ENCODE results near the gene SPECC1. TPM values are rescaled to one million over a fixed set of nuclear protein-coding genes. Genes with fewer than 3 reads are reported as not detected.

SPECC1 gene
- total and polyA plus RNA-seq, 2 of the 13 experiments (the other 11 are each of a cell fraction or from before 2014, with no cell fraction given), result 2.3 to 6.9 TPM

DNA sequence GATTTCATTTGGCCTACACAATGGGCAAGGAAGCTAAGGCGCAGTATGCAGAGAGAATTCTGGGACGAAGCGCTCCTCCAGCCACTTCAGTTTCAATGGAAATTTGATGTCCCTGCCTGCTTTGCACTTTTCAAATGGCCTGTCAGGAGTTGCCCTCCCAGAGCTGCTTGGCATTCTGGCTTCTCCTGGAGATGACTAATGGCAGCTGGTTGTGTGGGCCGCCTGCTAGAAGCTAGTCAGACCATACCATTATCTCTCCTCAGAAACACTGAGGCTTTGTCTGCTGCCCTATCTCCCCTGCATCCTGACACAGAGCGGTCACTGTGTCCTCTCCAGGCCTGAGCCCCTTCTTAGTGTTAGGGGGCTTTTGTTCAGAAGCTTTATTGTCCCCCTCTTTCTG, 180.1 kb downstream of the SPECC1 start:
- Histone ChIP-seq H3K4me2 (ENCODE audit: low read depth, low read length) (no peak overlapping the region), H3K79me2 (ENCODE audit: insufficient read depth, low read length) (no peaks in the 10 kb centered on the region), H4K20me1 (ENCODE audit: insufficient read depth, low read length) (no peaks in the 10 kb centered on the region), H2AFZ (ENCODE audit: low read length) (no peak overlapping the region), H3K4me3 (replicated peaks in 1 of 3; ENCODE audit: insufficient read depth in 1 of 3, low read depth in 2 of 3, low read length in 3 of 3) (no peak overlapping the region), H3K27me3 (ENCODE audit: control insufficient read depth in 1 of 2, insufficient read depth in 2 of 2, low read length in 2 of 2) (no peaks in the 10 kb centered on the region), H3K27ac (ENCODE audit: extremely low read length, insufficient read depth, low read length) (no peak overlapping the region), H3K9ac (ENCODE audit: insufficient read depth, low read depth, low read length) (no peak overlapping the region), H3K4me1 (ENCODE audit: insufficient read depth, low read length) (no peaks in the 10 kb centered on the region), H3K9me3 (ENCODE audit: low read length) (no peaks in the 10 kb centered on the region), H3K36me3 (replicated peaks in 1 of 2; ENCODE audit: control insufficient read depth in 1 of 2, insufficient read depth in 2 of 2, low read length in 2 of 2) (no peaks in the 10 kb centered on the region)
- CTCF ChIA-PET (ENCODE audit: low intra/inter-chr PET ratio, low total read pairs), result no interaction called here
- 62% methylated on average over 3 of the region's 5 CpGs for WGBS (ENCODE audit: low lambda C conversion rate)
- DNase-seq (ENCODE audit: low spot score) (no peak), FAIRE-seq (no peak), ATAC-seq (no peak)
- BruUV-seq (replicated peaks), result no TSS peak
- in situ Hi-C loops (cut with HindIII; ENCODE audit: extremely low pct_ligation_motif_present, low pct_unique_long_range_greater_than_20kb), result no loop called here
- intact Hi-C loops (cut with micrococcal nuclease; ENCODE audit: unreplicated experiment), result no loop called here
- POLR2A ChIA-PET, result no interaction called here
- TF ChIP-seq RFXAP (CRISPR knock-in tag; IDR thresholded peaks at IDR 0.05; ENCODE audit: borderline replicate concordance) (no peak), NRL (CRISPR knock-in tag; IDR thresholded peaks at IDR 0.05; ENCODE audit: borderline replicate concordance) (no peak), BHLHE40 (IDR thresholded peaks at IDR 0.05; ENCODE audit: low read length) (no peak), NAIF1 (CRISPR knock-in tag; IDR thresholded peaks at IDR 0.05; ENCODE audit: borderline replicate concordance) (no peak), ZNF773 (CRISPR knock-in tag; IDR thresholded peaks at IDR 0.05; ENCODE audit: borderline replicate concordance) (no peak), ZNF713 (CRISPR knock-in tag; IDR thresholded peaks at IDR 0.05) (no peak), NCOA5 (CRISPR knock-in tag; IDR thresholded peaks at IDR 0.05) (no peak), RELA (CRISPR knock-in tag; IDR thresholded peaks at IDR 0.05) (no peak), ZNF747 (CRISPR knock-in tag; IDR thresholded peaks at IDR 0.05; ENCODE audit: borderline replicate concordance) (no peak), EZH2 (conservative IDR thresholded peaks at IDR 0.05; ENCODE audit: low read depth, low read length) (no peak), MYC (CRISPR knock-in tag; IDR thresholded peaks at IDR 0.05; ENCODE audit: borderline replicate concordance) (no peak), ZNF782 (CRISPR knock-in tag; IDR thresholded peaks at IDR 0.05; ENCODE audit: borderline replicate concordance) (no peak)
- TF ChIP-seq, protein P1, sequence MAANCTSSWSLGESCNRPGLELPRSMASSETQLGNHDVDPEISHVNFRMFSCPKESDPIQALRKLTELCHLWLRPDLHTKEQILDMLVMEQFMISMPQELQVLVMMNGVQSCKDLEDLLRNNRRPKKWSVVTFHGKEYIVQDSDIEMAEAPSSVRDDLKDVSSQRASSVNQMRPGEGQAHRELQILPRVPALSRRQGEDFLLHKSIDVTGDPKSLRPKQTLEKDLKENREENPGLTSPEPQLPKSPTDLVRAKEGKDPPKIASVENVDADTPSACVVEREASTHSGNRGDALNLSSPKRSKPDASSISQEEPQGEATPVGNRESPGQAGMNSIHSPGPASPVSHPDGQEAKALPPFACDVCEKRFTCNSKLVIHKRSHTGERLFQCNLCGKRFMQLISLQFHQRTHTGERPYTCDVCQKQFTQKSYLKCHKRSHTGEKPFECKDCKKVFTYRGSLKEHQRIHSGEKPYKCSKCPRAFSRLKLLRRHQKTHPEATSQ (CRISPR knock-in tag; IDR thresholded peaks at IDR 0.05; ENCODE audit: borderline replicate concordance), result no peak
- TF ChIP-seq, protein P2, sequence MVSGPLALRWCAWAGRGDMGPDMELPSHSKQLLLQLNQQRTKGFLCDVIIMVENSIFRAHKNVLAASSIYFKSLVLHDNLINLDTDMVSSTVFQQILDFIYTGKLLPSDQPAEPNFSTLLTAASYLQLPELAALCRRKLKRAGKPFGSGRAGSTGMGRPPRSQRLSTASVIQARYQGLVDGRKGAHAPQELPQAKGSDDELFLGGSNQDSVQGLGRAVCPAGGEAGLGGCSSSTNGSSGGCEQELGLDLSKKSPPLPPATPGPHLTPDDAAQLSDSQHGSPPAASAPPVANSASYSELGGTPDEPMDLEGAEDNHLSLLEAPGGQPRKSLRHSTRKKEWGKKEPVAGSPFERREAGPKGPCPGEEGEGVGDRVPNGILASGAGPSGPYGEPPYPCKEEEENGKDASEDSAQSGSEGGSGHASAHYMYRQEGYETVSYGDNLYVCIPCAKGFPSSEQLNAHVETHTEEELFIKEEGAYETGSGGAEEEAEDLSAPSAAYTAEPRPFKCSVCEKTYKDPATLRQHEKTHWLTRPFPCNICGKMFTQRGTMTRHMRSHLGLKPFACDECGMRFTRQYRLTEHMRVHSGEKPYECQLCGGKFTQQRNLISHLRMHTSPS (CRISPR knock-in tag; IDR thresholded peaks at IDR 0.05; ENCODE audit: low read depth), result no peak
- TF ChIP-seq, protein P3, sequence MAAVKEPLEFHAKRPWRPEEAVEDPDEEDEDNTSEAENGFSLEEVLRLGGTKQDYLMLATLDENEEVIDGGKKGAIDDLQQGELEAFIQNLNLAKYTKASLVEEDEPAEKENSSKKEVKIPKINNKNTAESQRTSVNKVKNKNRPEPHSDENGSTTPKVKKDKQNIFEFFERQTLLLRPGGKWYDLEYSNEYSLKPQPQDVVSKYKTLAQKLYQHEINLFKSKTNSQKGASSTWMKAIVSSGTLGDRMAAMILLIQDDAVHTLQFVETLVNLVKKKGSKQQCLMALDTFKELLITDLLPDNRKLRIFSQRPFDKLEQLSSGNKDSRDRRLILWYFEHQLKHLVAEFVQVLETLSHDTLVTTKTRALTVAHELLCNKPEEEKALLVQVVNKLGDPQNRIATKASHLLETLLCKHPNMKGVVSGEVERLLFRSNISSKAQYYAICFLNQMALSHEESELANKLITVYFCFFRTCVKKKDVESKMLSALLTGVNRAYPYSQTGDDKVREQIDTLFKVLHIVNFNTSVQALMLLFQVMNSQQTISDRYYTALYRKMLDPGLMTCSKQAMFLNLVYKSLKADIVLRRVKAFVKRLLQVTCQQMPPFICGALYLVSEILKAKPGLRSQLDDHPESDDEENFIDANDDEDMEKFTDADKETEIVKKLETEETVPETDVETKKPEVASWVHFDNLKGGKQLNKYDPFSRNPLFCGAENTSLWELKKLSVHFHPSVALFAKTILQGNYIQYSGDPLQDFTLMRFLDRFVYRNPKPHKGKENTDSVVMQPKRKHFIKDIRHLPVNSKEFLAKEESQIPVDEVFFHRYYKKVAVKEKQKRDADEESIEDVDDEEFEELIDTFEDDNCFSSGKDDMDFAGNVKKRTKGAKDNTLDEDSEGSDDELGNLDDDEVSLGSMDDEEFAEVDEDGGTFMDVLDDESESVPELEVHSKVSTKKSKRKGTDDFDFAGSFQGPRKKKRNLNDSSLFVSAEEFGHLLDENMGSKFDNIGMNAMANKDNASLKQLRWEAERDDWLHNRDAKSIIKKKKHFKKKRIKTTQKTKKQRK (IDR thresholded peaks at IDR 0.05; ENCODE audit: low read length), result no peak
- TF ChIP-seq, protein P4, sequence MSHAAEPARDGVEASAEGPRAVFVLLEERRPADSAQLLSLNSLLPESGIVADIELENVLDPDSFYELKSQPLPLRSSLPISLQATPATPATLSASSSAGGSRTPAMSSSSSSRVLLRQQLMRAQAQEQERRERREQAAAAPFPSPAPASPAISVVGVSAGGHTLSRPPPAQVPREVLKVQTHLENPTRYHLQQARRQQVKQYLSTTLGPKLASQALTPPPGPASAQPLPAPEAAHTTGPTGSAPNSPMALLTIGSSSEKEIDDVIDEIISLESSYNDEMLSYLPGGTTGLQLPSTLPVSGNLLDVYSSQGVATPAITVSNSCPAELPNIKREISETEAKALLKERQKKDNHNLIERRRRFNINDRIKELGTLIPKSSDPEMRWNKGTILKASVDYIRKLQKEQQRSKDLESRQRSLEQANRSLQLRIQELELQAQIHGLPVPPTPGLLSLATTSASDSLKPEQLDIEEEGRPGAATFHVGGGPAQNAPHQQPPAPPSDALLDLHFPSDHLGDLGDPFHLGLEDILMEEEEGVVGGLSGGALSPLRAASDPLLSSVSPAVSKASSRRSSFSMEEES (CRISPR knock-in tag; IDR thresholded peaks at IDR 0.05), result no peak
